GM19397 (cell line): ENCODE results near the gene ERP27.

Source experiments
- ATAC-seq: cut with Tn5 transposase; IDR thresholded peaks from one replicate; pipeline ENCODE4 v1.9.1; 2021; ENCODE audit warnings: mild to moderate bottlenecking, moderate library complexity; ENCODE audit not compliant: unreplicated experiment

Gene ERP27

DNA sequence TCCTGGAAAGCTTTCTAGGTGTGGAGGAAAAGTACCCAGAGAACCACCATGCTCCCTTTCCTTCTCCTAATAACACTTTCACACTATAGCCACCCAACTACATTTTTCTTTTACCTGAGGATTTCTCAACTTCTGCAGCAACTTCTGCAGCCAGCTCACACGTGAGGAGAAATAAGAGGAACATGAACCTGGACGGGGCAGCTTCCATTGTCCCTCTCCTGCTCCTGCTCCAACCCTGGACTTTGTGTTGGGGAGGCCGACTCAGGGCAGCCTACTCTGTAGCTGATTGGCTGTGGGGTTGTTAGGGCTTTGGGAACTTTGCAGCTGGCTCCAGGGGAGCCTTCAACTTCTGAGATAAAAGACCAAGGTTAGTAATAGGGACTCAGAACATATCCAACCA is at the start of gene ERP27:
Gene ERP27 (minus strand): TSS at position 237 of the 400 bp plus-strand sequence. CDS start 29 bp downstream, at position 208.
- no peak for ATAC-seq

DNA sequence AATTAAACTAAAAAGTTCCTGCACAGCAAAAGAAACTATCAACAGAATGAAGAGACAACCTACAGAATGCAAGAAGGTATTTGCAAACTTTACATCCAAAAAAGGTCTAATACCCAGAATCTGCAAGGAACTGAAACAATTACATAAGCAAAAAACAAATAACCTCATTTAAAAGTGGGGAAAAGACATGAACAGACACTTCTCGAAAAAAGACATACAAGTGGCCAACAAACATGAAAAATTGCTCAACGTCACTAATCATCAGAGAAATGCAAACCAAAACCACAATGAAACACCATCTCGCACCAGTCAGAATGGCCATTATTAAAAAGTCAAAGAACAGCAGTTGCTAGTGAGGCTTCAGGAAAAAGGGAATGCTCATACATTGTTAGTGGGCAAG is 49.7 kb upstream of the ERP27 start:
- no peak for ATAC-seq

DNA sequence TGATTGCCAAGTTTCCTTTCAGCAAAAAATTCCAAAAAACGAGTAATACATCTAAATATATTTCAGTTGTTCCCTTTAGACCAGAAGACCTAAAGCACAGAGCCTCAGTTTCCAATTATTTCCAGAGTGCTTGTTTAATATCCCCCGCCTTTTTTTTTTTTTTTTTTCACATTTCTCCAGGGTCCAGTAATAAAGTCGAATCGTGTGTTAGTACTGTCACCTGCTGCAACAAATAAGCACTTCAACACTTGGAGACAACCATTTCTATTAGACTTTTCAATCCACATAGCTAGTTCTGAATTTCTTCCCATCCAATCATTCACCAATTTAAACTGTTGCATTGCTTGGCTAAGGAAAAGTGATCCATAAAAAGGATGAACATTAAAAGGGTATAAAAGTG is 48.1 kb upstream of the ERP27 start:
- no peak for ATAC-seq

DNA sequence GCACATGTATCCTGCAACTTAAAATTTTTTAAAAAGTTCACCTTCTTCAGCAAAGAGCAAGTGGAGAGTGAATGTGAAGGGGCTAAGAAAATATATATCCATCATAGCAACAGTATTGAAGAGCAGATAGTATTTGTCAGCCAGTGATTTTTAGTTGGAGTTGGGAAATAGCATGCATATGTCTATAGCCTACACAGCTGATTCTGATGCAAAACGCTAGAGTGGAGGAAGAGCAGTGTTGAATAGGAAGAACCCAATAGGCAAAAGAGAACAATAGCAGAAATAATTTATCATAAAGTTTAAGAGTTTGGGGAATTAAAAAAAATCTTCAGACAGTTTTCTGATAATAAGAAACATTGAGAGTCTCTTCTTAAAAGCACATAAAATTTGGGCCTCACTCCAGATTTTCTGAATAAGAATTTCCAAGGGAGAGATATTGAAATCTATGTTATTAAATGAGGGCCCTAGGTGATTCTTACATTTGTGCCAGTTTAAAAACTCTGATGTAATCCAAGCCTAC is 46.5 kb upstream of the ERP27 start:
- no peak for ATAC-seq

DNA sequence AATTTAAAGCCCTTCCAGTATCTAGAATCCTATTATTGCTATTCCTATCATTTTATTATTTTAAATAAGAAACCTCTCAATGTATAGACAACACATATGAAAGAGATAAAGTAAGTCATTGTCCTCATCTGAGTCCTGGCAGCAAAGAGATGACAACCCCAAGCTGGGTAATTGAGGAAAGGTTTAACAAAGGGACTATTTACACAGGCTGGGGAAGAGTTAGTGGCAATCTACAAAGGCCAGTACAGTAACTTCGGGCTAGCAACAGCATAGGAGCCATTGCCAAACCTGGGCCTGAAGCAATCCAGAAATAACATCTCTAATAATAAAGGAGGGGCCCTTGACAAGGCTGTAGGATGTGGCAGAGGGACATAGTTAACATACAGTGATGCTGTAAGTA is 45.7 kb upstream of the ERP27 start:
- ATAC-seq, result no peak

DNA sequence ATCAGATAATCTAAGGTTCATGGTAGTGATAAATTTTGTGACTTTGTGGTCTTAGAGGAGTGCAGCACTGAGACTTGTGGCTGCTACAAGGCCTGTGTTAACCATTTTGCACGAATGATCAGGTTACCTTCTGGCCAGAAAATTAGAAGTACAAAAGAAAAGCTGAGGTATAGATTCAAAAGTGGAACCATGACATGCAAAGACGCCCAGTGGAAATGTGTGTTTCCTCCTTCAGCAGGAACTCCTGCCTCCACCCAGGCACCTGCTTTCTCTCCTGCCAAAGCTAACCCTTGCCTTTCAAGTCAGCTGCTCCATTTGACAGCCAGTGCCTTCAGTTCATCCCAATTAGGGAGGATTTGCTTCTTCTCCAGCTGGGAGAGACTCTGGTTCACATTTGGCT is 44.7 kb upstream of the ERP27 start:
- no peak for ATAC-seq

DNA sequence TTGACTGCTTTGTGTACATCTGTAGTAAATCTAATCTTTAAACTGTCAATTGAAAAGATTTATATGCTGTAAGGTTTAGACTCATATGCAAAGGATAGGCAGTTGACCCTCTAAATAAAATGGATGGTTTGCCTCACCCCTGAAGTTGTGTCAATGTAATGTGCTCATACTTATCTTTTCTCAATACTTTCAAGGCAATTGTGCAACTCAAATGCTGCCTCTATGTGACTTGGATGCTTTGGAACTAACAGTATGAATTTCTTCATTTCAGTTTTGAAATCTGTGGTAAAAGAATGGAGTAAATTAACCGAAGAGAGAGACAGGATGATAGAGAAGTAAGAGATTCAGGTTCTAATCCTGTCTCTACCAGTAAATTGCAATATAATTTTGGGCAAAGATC is 44.2 kb upstream of the ERP27 start:
- no peak for ATAC-seq

DNA sequence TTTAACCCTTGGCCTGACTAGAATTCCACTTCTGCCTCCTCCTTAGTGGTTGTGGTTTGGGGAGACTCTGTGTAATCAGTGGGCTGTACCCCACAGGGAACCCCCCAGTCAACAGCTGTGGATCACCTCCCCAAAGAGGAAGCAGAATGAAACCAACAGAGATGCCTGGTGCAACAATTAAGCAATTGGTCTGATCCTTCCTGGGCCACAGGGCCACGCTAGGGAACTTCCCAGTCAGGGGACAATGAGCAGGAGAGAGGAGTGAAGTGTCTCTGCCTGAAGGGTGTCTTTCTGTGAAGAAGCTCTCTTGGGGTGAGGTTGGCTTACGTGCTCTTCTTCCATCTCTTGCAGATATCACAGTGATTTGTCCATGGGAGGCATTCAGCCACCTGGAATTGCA is 42.7 kb upstream of the ERP27 start:
- no peak for ATAC-seq

DNA sequence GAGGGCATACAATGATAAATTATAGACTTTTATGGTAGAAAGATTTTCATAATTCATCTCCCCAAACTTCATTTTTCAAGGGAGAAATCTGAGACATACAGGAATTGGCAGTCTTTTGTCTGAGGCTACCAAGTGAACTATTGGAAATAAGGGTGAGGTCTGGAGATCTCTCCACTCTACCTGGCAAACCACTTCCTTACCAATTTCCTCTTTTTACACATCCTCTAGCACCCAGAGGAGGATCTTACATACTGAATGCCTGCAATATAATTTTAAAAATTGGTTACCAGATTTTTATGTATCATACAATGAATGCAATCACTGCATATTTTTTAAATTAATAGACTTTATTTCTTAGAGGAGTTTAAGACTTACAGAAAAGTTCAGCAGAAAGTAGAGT is 41.1 kb upstream of the ERP27 start:
- no peak for ATAC-seq

DNA sequence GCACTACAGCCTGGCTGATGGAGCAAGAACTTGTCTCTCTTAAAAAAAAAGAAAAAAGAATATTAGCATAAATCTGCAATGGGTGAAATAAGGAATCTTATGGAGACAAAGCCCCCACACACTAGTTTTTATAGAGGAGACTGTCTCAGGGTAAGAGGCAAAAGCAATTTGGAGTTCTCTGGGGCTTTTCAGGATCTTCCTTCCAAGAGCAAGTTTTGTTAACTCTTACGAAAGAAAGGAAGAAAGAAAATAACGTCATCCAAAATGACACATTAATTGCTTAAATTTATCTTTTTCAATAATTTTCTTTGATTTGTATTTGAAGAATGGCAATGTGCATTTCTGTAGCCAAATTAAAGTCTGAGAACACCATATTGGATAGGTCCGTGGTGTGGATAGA is 38.3 kb upstream of the ERP27 start:
- no peak for ATAC-seq

DNA sequence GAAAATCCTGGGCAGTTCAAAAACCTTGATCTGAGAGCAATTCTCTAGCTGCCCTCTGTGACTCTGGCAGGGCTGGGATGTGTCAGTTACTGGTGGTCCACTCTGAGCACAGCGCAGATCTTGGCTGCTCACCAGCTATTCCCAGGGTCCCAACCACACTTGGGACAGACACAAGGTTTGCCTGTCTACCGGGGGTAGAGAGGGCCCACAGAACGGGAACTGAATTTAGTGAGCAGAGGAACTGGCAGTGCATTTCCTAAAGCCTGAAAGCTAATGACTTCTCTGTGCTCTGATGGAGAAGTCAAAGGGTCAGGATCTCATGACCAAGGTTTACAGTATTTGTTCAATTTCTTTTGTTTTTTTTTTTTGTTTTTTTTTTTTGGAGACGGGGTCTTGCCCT is 37.1 kb upstream of the ERP27 start:
- no peak for ATAC-seq

DNA sequence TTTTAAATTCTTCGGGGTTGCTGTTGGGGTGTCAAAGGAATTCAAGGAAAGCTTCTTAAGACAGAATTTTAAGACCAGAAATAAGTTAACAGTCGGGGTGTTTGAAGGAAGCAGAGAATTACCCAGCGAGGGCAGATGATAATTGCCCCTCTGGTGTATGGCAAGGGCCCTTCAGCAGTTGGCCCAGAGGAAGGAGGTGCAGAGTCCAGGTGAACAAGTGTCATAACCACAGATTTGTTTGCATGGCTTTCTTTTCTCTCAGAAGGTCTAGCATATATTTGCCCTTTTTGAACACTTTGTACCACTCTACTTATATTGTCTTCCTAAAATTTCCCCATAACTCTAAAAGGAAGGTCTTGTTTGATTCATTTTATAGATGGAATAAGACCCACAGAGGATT is 36.3 kb upstream of the ERP27 start:
- ATAC-seq, result no peak

DNA sequence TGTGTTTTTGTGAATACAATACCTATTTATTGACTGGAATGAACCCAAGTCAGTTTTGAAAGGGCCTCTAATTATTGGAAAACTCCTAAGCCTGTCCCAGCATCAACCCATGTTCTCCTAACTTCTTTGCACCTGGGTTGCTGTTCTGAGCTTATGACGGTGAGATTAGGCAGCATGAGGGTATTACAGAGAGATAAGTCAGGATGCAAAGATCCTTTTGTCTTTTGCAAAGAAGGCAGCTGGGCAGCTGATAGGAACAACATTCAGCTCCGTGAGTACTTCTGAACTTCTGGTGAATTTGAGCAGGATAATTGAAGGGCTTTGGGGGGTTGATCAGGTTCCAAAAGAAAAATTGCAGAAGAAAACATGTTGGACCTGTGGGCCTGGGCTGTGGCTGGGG is 34.5 kb upstream of the ERP27 start, which contains the start of gene PDE6H:
Gene PDE6H (plus strand): TSS at position 227 of the 400 bp plus-strand sequence. CDS start 4,971 bp downstream, outside the sequence.
- no peak for ATAC-seq

DNA sequence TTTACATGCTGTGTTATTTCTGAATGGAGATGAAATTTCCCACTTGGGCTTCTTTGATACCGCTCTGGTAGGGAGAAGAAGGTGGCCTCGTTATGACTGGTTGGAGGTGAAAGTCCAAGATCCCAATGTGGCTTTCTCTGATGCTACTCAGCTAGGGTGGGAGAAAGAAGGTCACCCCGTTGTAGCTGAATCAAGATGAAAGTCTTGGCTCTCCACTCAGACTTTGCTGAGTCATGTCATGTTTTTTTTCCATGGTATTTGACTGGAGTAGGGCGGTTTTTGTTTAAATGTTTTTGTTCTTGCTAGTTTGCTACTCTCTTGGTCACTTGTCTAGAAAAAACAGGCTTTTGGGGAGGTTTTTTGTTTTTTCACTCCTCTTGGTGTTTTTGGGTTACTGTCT is 32.1 kb upstream of the ERP27 start:
- ATAC-seq, result no peak

DNA sequence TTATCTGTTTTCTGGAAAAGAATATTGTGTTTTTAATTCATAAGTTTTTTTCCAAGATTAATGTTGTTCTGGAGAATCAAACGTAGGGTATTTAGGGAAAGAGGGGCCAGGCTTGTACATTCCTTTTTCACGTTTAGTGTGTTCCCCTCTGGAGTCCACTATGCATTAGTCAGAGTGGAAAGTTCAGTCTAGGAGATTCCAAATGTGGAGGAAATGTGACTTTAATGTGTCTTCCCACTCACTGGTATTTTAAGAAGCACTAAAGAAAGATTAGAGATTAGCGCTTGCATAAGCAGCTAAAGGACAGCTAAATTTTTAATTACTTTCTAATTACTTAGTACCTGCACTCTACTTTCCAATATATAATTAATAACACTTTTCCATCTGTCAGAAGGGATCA is 30.1 kb upstream of the ERP27 start:
- no peak for ATAC-seq

DNA sequence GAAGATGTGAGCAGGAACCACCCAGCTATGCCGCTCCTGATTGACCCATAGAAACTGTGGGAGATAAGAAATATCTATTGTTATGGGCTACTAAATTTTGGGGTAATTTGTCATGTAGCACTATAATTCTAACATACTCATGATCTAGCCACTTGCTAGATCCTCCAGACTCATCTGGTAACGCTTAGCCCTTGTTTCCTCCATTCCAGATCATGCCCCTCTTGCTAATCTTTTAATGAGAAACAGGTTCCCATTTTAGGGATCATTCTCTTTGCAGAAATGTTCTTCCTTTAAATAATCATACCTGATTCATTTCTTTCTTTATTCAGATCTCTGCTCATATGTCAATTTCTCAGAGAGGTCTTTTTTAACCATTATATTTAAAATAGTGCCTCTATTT is 26.9 kb upstream of the ERP27 start:
- no peak for ATAC-seq

DNA sequence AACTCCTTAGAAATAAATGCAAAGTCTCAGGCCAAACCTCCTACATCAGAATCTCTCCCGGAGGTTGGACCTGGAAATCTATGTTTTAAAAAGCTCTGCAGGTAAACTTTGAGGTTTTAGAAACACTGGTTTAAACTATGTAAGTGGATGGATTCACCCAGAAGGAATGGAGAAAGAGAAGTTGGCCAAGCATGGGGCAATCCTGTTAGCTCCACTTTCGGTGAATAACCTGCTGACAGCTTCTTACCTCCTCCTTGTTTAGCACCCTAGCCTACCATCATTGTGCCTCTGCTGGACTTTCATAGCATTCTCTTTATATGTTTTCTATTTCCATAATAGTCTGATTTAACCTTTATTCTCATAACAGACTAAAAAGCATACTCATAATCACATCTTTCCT is 26.1 kb upstream of the ERP27 start:
- ATAC-seq, result no peak

DNA sequence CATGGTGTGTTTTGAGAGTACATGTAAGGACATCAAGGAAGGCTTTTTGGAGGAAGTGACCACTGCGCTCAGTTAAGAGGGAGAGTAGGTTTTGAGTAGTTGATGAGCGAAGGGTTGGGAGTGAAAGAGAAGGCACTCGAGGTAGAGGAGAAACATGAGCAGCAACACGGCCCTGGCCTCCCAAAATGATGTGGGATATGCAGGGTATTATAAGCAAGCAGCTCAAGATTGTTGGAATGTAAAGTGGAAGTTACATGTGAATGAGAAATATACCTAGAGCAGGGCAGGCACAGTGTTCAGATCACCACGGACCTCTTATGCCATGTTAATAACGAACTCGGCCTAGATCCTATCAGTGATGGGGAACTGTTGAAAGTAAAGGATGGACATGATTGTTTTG is 25.2 kb upstream of the ERP27 start:
- ATAC-seq, result no peak

DNA sequence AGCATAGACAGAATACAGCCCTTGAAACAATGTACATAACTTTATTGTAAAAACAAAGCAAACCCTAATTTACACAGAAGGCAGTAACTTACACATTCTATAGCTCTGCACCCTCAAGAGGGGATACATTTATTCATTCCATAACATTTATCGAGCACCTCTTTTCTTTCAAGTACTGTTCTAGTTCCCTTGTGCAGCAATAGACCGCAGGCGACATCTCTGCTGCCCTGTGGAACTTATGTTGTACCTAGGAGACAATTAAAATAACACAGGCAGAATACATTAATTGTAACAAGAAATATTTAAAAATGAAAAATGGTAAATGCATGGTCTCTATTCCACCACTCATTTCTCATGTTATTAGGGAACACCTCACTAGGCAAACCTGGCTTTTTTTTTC is 24.5 kb upstream of the ERP27 start:
- no peak for ATAC-seq

DNA sequence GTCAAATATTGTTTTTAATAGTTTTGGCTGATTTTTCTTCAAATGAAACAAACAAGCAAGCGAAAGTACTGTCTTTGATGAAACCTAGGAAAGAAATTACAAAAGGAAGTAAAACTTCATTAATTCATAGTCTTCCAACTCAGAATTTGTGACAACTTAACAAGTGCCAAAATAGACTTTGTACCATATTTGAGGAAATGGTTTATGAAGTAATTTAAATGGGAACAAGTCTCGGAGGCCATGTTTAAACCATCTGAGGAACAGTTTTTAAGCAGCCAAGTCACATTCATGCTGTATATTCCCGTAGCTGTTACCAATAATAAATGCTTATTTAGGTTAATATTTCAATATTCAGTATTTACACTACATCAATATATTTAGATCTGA is 23.8 kb upstream of the ERP27 start:
- ATAC-seq, result no peak

DNA sequence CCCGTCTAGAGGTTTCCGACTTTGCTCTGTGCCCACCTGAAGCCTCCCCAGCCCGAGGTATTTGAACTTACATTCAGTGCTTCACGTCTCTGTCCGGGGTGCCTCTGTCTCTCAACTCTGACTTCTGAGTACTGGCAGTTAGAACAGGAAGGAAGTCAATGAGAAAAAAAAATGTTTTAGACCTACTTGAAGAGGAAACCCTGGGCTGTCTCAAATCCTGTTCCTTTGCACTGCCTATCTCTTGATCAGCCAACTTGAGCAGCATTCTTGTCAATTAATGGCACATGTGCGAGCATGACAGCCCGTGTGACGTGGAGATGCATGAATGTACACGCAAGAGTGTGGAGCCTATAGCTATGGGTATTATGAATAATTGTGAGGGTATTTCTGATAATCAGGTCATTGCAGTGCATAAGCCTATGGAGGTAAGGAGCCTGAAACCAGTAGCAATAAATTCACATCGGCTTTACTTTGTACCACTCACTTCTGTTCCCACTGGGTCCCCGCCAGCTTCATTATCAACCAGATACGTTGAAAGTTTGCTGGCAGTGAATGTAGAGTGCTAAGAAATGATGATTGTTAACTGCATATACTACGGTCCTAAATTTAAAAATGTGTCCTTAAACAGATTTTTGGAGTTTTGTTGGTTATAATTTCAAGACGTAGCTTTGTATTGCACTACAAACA is 23.3 kb upstream of the ERP27 start, which contains the start of gene ARHGDIB:
Gene ARHGDIB (minus strand): TSS at position 136 of the 687 bp plus-strand sequence. CDS start 10,889 bp downstream, outside the sequence.
- ATAC-seq, result peak; percentile 73

DNA sequence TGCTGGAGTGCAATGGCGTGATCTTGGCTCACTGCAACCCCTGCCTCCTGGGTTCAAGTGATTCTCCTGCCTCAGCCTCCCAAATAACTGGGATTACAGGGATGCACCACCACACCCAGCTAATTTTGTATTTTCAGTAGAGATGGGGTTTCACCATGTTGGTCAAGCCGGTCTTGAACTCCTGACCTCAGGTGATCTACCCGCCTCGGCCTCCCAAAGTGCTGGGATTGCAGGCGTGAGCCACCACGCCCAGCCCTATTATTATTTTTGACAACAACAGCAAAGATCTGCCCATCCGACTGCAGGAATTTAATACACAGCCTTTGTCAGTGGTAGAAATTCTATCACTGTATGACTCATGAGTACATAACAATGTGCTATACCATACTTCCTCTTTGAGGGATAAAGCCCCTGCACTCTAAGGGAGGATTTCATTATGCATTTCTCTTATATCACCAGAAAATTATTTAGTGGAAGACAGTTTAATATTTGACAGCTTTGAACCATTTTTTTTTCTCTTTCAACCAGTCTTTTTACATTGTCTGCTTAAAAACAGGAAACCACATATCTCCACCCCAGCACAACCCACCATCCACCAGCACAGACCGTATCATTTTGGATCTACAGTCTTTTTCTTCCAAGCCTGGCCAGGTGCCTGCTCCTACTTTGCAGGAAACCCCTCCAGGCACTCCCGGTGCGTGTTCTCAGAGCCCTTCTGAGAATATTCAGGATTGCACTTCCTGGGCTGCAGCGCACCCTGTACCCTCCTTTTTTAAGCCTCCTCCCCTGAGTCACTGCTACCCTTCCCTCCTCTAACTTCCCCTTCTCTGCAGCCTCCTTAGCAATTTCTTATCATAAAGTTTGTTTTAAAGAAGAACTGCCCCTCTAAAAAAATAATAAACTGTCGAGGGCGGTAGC is 22.5 kb upstream of the ERP27 start:
- peak; percentile 44 for ATAC-seq
